GM18507 (cell line): Measurements from ENCODE around the gene RNF6.
"Not testable (repeated sequence)": the region's sequence is repeated elsewhere in the genome, so short reads cannot be mapped to it uniquely, and the experiment has no call there.

Source experiments
- DNase-seq: peaks from one replicate; pipeline ENCODE4 v3.0.0; 2011; ENCODE audit warnings: low read depth; ENCODE audit not compliant: insufficient read length; ENCODE audit errors: extremely low spot score
- FAIRE-seq: peaks from 2 replicates; lab custom pipeline; 2011; peaks lifted over from hg19 to GRCh38; lab: Jason Lieb, UNC

The RNF6 gene

GRCh38 chr13:26221721-26222519, at the start of gene RNF6:
RNF6 (minus strand) TSS chr13:26222314; CDS start chr13:26219649, 2,665 bp downstream.
- DNase-seq (peak; percentile 86), FAIRE-seq (peak; percentile 97)

GRCh38 chr13:26270707-26271106, 48.6 kb upstream of the RNF6 start:
- no peak for DNase-seq

GRCh38 chr13:26266311-26266710, 44.2 kb upstream of the RNF6 start:
- FAIRE-seq (no peak), DNase-seq (no peak)

More at GRCh38 chr13:26270707-26271106, 48.6 kb upstream of the RNF6 start:
- FAIRE-seq = no peak

- DNase-seq (no peak), FAIRE-seq (no peak)
These were observed 40.0 kb upstream of the RNF6 start for GRCh38 chr13:26262156-26262555.

- FAIRE-seq (no peak), DNase-seq (no peak)
These were observed 37.5 kb upstream of the RNF6 start for GRCh38 chr13:26259634-26260033.

- FAIRE-seq (no peak), DNase-seq (no peak)
These were observed 34.9 kb upstream of the RNF6 start for GRCh38 chr13:26257049-26257448.

GRCh38 chr13:26255691-26256277, 33.7 kb upstream of the RNF6 start:
- FAIRE-seq (no peak), DNase-seq (no peak)

- DNase-seq = no peak
- FAIRE-seq = no peak
These were observed 33.0 kb upstream of the RNF6 start for GRCh38 chr13:26255115-26255514.

DNA sequence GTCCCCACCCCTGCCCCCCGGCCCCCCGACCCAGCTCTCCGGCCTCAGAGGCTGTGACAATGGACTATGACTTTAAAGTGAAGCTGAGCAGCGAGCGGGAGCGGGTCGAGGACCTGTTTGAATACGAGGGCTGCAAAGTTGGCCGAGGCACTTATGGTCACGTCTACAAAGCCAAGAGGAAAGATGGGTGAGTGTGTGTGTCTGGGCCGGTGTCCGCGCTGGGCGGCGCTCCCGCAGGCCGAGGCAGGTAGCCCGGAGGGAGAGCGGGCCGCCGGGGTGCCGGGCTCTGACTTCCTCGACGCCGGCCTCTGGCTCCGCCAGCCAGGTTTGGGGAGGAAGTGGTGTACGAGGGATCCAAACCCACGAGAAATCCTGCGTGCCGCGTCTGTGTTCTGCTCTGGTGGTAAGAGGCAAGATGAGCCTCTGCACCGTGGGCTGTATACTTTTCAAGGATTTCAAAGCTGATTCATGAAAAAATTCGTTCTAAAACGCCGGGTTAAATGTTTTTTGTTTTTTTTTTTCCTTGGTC, 32.5 kb upstream of the RNF6 start:
- FAIRE-seq = peak; percentile 79
- peak; percentile 8 for DNase-seq

DNA sequence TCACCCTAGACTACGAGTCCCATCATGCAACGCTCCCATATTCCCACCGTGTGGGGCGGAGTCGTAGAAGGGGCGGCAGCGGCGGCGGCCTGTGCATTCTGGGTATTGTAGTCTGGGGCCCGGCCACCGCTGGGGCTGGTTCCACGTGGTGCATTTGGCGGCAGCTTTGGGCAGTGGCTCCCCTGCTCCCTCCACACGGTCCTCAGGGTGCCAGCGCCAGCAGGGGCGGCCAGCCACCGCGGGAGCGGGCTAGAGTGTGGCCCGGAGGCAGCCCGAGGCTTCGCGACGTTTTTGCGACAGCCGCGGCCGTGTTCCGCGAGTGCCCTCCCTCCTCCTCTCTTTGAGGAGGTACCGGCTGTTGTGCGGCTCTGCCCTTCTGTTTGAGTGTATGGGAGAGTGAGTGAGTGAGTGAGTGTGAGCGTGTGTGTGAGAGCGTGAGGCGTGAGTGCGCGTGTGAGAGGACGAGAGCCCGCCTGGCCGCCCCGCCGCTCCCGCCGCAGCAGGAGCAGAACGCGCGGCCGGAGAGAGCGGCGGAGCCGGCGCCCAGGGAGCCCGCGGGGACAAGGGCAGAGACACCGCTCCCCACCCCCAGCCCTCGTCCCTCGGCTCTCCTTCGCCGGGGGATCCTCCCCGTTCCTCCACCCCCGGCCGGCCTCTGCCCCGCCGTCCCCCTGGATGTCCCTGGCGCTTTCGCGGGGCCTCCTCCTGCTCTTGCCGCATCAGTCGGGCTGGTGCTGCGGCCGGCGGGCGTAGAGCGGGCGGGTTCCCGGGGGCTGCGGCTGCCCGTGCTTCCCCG, 31.9 kb upstream of the RNF6 start, which contains the start of gene CDK8:
Gene CDK8 (plus strand): TSS at position 343 of the 796 bp plus-strand sequence. CDS start 513 bp downstream, outside the sequence.
- FAIRE-seq = peak; percentile 94
- DNase-seq = peak; percentile 52

- DNase-seq (no peak), FAIRE-seq (no peak)
These were observed 31.2 kb upstream of the RNF6 start for GRCh38 chr13:26253262-26253786.

DNA sequence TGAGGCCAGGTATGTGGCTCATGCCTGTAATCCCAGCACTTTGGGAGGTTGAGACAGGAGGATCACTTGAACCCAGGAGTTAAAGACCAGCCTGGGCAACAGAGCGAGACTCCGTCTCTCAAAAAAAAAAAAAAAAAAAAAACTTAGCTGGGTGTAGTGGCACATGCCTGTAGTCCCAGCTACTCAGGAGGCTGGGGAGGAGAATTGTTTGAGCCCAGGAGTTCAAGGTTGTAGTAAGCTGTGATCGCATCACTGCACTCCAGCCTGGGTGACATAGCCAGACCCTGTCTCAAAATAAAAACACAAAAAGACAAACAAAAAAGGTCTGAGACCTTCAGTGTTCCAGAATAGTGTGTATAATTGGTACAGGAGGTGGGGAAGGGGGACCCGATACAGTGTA, 29.9 kb upstream of the RNF6 start:
- DNase-seq, FAIRE-seq: not testable (repeated sequence)

DNA sequence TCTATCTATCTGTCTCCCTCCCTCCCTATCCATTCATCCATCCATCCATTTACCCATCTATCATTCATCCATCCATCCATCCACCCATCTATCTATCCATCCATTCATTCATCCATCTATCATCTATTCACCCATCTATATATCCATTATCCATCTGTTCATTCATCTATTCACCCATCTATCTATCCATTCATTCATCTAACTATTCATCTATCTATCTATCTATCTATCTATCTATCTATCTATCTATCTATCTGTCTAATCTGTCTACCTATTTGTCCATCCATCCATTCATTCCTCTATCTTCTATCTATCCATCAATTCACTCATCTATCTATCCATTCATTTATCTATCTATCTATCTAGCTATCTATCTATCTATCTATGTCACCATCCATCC, 27.4 kb upstream of the RNF6 start:
- DNase-seq (no peak), FAIRE-seq (no peak)

DNA sequence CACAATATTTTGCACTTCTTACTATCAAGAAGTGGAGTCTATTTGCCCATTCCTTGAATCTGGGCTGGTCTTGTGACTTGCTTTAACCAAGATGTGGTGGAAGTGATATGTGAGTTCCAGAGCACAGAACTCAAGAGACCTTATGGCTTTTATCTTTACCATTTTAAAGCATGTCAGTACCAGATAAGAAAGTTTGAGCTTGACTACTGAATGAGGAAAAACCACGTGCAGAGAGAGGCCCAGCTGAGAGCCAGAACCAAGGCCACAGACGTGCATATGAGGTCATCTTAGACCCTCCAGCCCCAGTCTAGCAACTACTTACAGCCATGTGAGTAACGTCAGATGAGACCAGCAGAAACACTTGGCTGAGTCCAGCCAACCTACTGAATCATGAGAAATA, 25.5 kb upstream of the RNF6 start:
- DNase-seq = no peak
- no peak for FAIRE-seq

- FAIRE-seq = no peak
- no peak for DNase-seq
These were observed 24.9 kb upstream of the RNF6 start for GRCh38 chr13:26247011-26247410.

DNA sequence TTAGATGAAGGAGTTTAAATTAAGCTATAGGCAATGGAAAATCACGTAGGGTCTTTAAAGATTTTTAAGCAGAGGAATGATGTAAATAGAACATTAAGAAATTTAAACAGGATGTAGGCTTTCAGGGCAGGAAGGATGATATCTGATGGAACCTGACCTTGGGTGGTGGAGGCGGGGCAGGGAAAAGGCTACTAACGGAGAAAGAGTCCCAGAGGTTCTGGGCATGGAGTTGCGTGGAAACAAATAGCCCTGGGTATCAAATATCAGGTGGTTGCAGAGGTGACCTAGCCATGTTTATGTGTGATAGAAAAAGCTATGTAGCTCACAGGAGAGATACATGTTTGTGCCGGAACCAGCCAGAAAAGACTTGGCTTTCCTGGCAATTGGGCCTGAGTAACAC, 24.0 kb upstream of the RNF6 start:
- DNase-seq = no peak
- no peak for FAIRE-seq

- DNase-seq (no peak), FAIRE-seq (no peak)
These were observed 14.2 kb upstream of the RNF6 start for GRCh38 chr13:26236296-26236695.

GRCh38 chr13:26230703-26231102, 8.6 kb upstream of the RNF6 start:
- FAIRE-seq (no peak), DNase-seq (no peak)

GRCh38 chr13:26229080-26229615, 7.0 kb upstream of the RNF6 start:
- no peak for FAIRE-seq
- no peak for DNase-seq
